HepG2 (cell line): Measurements from ENCODE around the gene P2RY2. TPM values are rescaled to one million over a fixed set of nuclear protein-coding genes. Genes with fewer than 3 reads are reported as not detected.

ENCODE experiments used
- ATF1 ChIP-seq: IDR thresholded peaks from 2 replicates; pipeline ENCODE4 v1.6.1; 2016; ENCODE audit warnings: mild to moderate bottlenecking, control low read depth
- ATF3 ChIP-seq: sonication (generic); formaldehyde crosslinking; IDR thresholded peaks from 2 replicates; pipeline ENCODE4 v1.4.0; 2020; ENCODE audit warnings: missing genetic modification reagents
- FOXP1 ChIP-seq, 2 experiments: fragments of 450-650 bp in 1 of 2; IDR thresholded peaks; 2 replicates each; pipeline ENCODE4 v1.6.1; 2017 to 2018; ENCODE audit warnings: antibody characterized with exemption in 1 of 2
- GATAD1 ChIP-seq: IDR thresholded peaks from 2 replicates; pipeline ENCODE4 v1.6.1; 2016; ENCODE audit warnings: missing genetic modification reagents, missing compliant biosample characterization
- HMG20B ChIP-seq: conservative IDR thresholded peaks from 2 replicates; pipeline ENCODE4 v1.6.1; 2016; ENCODE audit warnings: missing genetic modification reagents, missing compliant biosample characterization
- JDP2 ChIP-seq: sonication (generic); formaldehyde crosslinking; IDR thresholded peaks from 2 replicates; pipeline ENCODE4 v1.8.1; 2022; ENCODE audit warnings: missing genetic modification reagents, borderline replicate concordance
- KDM3A ChIP-seq: IDR thresholded peaks from 2 replicates; pipeline ENCODE4 v1.6.1; 2018; ENCODE audit warnings: low read depth, missing compliant biosample characterization
- MED13 ChIP-seq: sonication (generic); formaldehyde crosslinking; IDR thresholded peaks from 2 replicates; pipeline ENCODE4 v1.5.0; 2020; ENCODE audit warnings: missing genetic modification reagents
- MTF1 ChIP-seq: sonication (generic); formaldehyde crosslinking; IDR thresholded peaks from 2 replicates; pipeline ENCODE4 v1.5.0; 2020; ENCODE audit warnings: missing genetic modification reagents
- MYNN ChIP-seq: sonication (generic); formaldehyde crosslinking; IDR thresholded peaks from 2 replicates; pipeline ENCODE4 v1.4.0; 2020; ENCODE audit warnings: mild to moderate bottlenecking, low read depth, missing genetic modification reagents
- RARA ChIP-seq: IDR thresholded peaks from 2 replicates; pipeline ENCODE4 v1.6.1; 2016; ENCODE audit warnings: missing genetic modification reagents, missing compliant biosample characterization
- SALL1 ChIP-seq: sonication (generic); formaldehyde crosslinking; IDR thresholded peaks from 2 replicates; pipeline ENCODE4 v1.8.0; 2022; ENCODE audit warnings: mild to moderate bottlenecking, missing genetic modification reagents
- SCMH1 ChIP-seq: sonication (generic); formaldehyde crosslinking; IDR thresholded peaks from 2 replicates; pipeline ENCODE4 v1.9.0; 2021; ENCODE audit warnings: missing genetic modification reagents, mild to moderate bottlenecking, borderline replicate concordance
- SUZ12 ChIP-seq: fragments of 150-350 bp; IDR thresholded peaks from 2 replicates; pipeline ENCODE4 v1.6.1; 2014; ENCODE audit warnings: low read depth, low read length
- TOPORS ChIP-seq: sonication (generic); formaldehyde crosslinking; IDR thresholded peaks from 2 replicates; pipeline ENCODE4 v1.8.0; 2023; ENCODE audit warnings: mild to moderate bottlenecking, missing genetic modification reagents
- ZBTB39 ChIP-seq: sonication (generic); formaldehyde crosslinking; IDR thresholded peaks from 2 replicates; pipeline ENCODE4 v1.5.0; 2020; ENCODE audit warnings: missing genetic modification reagents
- ZBTB43 ChIP-seq: sonication (generic); formaldehyde crosslinking; conservative IDR thresholded peaks from 2 replicates; pipeline ENCODE4 v1.4.0; 2020; ENCODE audit warnings: missing genetic modification reagents
- ZMYM3 ChIP-seq: sonication (generic); formaldehyde crosslinking; IDR thresholded peaks from 2 replicates; pipeline ENCODE4 v1.5.1; 2020; ENCODE audit warnings: mild to moderate bottlenecking, missing genetic modification reagents
- ZNF136 ChIP-seq: sonication (generic); formaldehyde crosslinking; IDR thresholded peaks from 2 replicates; pipeline ENCODE4 v1.8.1; 2022; ENCODE audit warnings: low read depth, mild to moderate bottlenecking, moderate library complexity, missing genetic modification reagents
- ZNF160 ChIP-seq: sonication (generic); formaldehyde crosslinking; IDR thresholded peaks from 2 replicates; pipeline ENCODE4 v1.8.0; 2022; ENCODE audit warnings: mild to moderate bottlenecking, inconsistent platforms, missing genetic modification reagents
- ZNF274 ChIP-seq: sonication (generic); formaldehyde crosslinking; IDR thresholded peaks from 2 replicates; pipeline ENCODE4 v1.5.1; 2020; ENCODE audit warnings: mild to moderate bottlenecking, missing genetic modification reagents
- ZNF276 ChIP-seq: sonication (generic); formaldehyde crosslinking; IDR thresholded peaks from 2 replicates; pipeline ENCODE4 v1.4.0; 2020; ENCODE audit warnings: mild to moderate bottlenecking, low read depth, missing genetic modification reagents
- ZNF570 ChIP-seq: sonication (generic); formaldehyde crosslinking; IDR thresholded peaks from 2 replicates; pipeline ENCODE4 v1.4.0; 2020; ENCODE audit warnings: mild to moderate bottlenecking, missing genetic modification reagents, borderline replicate concordance
- ZNF615 ChIP-seq: sonication (generic); formaldehyde crosslinking; IDR thresholded peaks from 2 replicates; pipeline ENCODE4 v1.5.0; 2020; ENCODE audit warnings: mild to moderate bottlenecking, missing genetic modification reagents, borderline replicate concordance
- ZNF672 ChIP-seq: sonication (generic); formaldehyde crosslinking; IDR thresholded peaks from 2 replicates; pipeline ENCODE4 v1.8.1; 2022; ENCODE audit warnings: missing genetic modification reagents
- ZNF879 ChIP-seq: sonication (generic); formaldehyde crosslinking; IDR thresholded peaks from 2 replicates; pipeline ENCODE4 v1.8.1; 2023; ENCODE audit warnings: missing genetic modification reagents
- polyA plus RNA-seq, 8 experiments: library from polyadenylated mRNA; depleted of rRNA in 3 of 8; stranded (reverse) in 7 of 8; unstranded in 1 of 8; fragments of >200 nt; fragmentation: Illumina TruSeq in 4 of 8; extraction: Trizol in 4 of 8; gene quantifications; 2 replicates each; pipeline versions ENCODE4 v1.2.1 to v1.2.3, GENCODE V29; 2011 to 2016; ENCODE audit warnings: low read depth in 4 of 8, missing spikeins in 1 of 8, mixed read lengths in 1 of 8; ENCODE audit not compliant: insufficient read depth in 1 of 8
- total RNA-seq, 5 experiments: library from RNA; depleted of rRNA; stranded (reverse); fragments of >200 nt; fragmentation: Illumina TruSeq; extraction: Trizol; gene quantifications; 2 replicates each; pipeline ENCODE4 v1.2.3, GENCODE V29; 2016; ENCODE audit warnings: low read depth in 1 of 5

Gene P2RY2
- total and polyA plus RNA-seq, 2 of the 13 experiments (the other 11 are each of a cell fraction or from before 2014, with no cell fraction given) = 0.95 to 3.1 TPM

- TF ChIP-seq ZBTB39 (no peak), KDM3A (CRISPR knock-in tag) (peak; percentile 53; the same call in 1 of the 2 replicates), ZNF570 (CRISPR knock-in tag) (no peak), SCMH1 (CRISPR knock-in tag) (no peak), GATAD1 (CRISPR knock-in tag) (0 out of 2 replicates have a peak, but pooled peaks have one; percentile 47), MED13 (no peak), ZNF276 (CRISPR knock-in tag) (0 out of 2 replicates have a peak, but pooled peaks have one; percentile 24), ZNF672 (no peak), ZNF274 (CRISPR knock-in tag) (no peak), MTF1 (CRISPR knock-in tag) (no peak), TOPORS (no peak), ZBTB43 (no peak), HMG20B (CRISPR knock-in tag) (no peak), ZNF160 (CRISPR knock-in tag) (no peak), ATF1 (CRISPR knock-in tag) (no peak), FOXP1 (IDR thresholded peaks at IDR 0.05) (no peak), FOXP1 (CRISPR knock-in tag; IDR thresholded peaks at IDR 0.05) (no peak), ATF3 (CRISPR knock-in tag) (no peak), SALL1 (CRISPR knock-in tag) (peak; percentile 54; the same call in 1 of the 2 replicates), ZNF879 (CRISPR knock-in tag) (no peak), ZNF136 (CRISPR knock-in tag) (no peak), ZNF615 (CRISPR knock-in tag) (no peak), RARA (CRISPR knock-in tag) (no peak), JDP2 (CRISPR knock-in tag) (no peak), SUZ12 (no peak), MYNN (CRISPR knock-in tag) (no peak), ZMYM3 (CRISPR knock-in tag) (no peak)
Observed at GRCh38 chr11:73177778-73178539, 40.1 kb upstream of the P2RY2 start (continued).
